Ishikawa (cell line): ENCODE measurements around the gene RNF4.

Source experiments
- CEBPB ChIP-seq: IDR thresholded peaks from 2 replicates; pipeline ENCODE4 v1.6.1; 2012
- CREB1 ChIP-seq: IDR thresholded peaks from 2 replicates; pipeline ENCODE4 v1.6.1; 2012; ENCODE audit warnings: low read depth
- EGR1 ChIP-seq: IDR thresholded peaks from 2 replicates; pipeline ENCODE4 v1.6.1; 2012
- EP300 ChIP-seq: IDR thresholded peaks from 2 replicates; pipeline ENCODE4 v1.6.1; 2012; ENCODE audit warnings: borderline replicate concordance
- FOXM1 ChIP-seq: IDR thresholded peaks from 2 replicates; pipeline ENCODE4 v1.6.1; 2012; ENCODE audit warnings: low read depth, borderline replicate concordance
- MAX ChIP-seq: IDR thresholded peaks from 2 replicates; pipeline ENCODE4 v1.6.1; 2012
- NFIC ChIP-seq: IDR thresholded peaks from 2 replicates; pipeline ENCODE4 v1.6.1; 2012
- RAD21 ChIP-seq: IDR thresholded peaks from 2 replicates; pipeline ENCODE4 v1.6.1; 2012; ENCODE audit warnings: low read depth
- TAF1 ChIP-seq: IDR thresholded peaks from 2 replicates; pipeline ENCODE4 v1.6.1; 2012; ENCODE audit warnings: low read depth, mild to moderate bottlenecking
- TCF12 ChIP-seq: IDR thresholded peaks from 2 replicates; pipeline ENCODE4 v1.6.1; 2012; ENCODE audit warnings: low read depth
- TEAD4 ChIP-seq: IDR thresholded peaks from 2 replicates; pipeline ENCODE4 v1.6.1; 2012
- USF1 ChIP-seq: IDR thresholded peaks from 2 replicates; pipeline ENCODE4 v1.6.1; 2012
- YY1 ChIP-seq: IDR thresholded peaks from 2 replicates; pipeline ENCODE4 v1.6.1; 2012; ENCODE audit warnings: low read depth
- ZBTB7A ChIP-seq: IDR thresholded peaks from 2 replicates; pipeline ENCODE4 v1.6.1; 2012; ENCODE audit warnings: low read depth
- TF ChIP-seq, protein P1 (sequence below): IDR thresholded peaks from 2 replicates; pipeline ENCODE4 v1.6.1; 2012; ENCODE audit warnings: low read depth, mild to moderate bottlenecking

RNF4 gene

DNA sequence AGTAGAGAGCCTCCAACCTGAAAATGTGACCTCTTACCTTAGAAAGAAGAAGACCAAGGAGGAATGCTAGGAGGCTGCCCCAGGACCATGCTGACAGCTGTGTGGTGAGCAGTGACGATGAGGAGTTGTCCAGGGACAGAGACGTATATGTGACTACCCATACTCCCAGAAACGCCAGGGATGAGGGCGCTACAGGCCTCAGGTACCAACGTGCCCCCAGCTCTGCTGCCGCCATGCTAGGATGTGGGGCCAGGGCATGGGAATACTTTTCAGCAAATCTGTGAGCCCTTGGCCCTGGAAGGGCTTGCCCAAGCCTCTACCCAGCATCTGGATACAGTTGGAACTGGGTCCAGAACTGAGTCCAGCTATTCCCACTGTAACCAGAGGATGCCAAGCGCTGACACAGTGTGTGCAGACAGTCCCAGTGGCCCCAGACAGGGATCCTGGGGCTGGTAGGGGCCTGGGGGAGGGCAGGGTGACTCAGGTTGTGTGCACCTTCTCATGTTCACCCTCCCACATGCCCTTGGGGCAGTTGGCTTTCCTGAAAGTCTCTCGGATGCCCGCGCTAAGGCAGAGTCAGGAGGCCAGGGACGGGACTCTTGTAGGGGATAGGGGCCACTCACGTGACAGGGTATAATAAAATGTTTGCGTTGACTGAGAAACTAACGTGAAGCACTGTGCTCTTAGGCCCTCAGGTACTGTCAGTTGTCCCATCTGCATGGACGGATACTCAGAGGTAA lies 43.7 kb downstream of the RNF4 start:
- TF ChIP-seq ZBTB7A (no peak), FOXM1 (no peak)

DNA sequence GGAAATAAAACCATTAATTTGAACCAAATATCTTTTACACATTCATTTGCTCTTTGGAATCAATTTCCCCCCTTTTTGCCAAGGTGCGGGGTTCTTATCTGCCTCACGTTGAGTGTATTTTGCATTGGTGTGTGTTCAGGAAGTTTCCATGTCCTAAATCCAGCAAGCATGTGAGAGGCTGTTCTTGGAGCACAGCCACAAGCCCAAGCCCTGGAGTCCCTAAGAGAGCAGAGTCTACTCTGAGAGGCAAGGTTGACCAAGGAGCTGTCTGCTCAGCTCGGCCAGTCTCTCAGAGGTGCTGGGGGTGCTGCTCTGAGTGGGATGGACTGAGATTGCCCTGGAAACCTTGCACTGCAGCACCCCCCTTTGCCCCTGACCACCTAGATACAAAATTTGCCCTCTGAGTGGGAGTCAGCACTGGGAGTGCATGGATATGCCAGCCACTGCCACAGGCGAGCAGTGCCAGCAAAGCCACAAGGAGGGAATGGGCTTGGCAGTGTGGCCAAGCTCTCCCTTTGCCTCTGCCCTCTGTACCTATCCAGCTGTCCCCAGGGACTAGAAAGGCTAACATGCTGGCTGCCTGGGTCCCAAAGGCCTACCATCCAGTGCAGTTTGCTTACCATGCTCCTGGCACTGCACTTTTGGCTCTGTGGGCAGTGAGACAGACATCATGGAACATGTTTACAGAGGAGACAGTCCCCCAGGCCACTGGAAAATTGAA lies 47.1 kb downstream of the RNF4 start:
- no peak for TF ChIP-seq FOXM1
- no peak for TF ChIP-seq EGR1
- no peak for TF ChIP-seq TEAD4
- no peak for TF ChIP-seq MAX
- no peak for TF ChIP-seq ZBTB7A
- TF ChIP-seq TCF12, result no peak
- TF ChIP-seq, protein P1, sequence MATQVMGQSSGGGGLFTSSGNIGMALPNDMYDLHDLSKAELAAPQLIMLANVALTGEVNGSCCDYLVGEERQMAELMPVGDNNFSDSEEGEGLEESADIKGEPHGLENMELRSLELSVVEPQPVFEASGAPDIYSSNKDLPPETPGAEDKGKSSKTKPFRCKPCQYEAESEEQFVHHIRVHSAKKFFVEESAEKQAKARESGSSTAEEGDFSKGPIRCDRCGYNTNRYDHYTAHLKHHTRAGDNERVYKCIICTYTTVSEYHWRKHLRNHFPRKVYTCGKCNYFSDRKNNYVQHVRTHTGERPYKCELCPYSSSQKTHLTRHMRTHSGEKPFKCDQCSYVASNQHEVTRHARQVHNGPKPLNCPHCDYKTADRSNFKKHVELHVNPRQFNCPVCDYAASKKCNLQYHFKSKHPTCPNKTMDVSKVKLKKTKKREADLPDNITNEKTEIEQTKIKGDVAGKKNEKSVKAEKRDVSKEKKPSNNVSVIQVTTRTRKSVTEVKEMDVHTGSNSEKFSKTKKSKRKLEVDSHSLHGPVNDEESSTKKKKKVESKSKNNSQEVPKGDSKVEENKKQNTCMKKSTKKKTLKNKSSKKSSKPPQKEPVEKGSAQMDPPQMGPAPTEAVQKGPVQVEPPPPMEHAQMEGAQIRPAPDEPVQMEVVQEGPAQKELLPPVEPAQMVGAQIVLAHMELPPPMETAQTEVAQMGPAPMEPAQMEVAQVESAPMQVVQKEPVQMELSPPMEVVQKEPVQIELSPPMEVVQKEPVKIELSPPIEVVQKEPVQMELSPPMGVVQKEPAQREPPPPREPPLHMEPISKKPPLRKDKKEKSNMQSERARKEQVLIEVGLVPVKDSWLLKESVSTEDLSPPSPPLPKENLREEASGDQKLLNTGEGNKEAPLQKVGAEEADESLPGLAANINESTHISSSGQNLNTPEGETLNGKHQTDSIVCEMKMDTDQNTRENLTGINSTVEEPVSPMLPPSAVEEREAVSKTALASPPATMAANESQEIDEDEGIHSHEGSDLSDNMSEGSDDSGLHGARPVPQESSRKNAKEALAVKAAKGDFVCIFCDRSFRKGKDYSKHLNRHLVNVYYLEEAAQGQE, result no peak
- no peak for TF ChIP-seq YY1
- TF ChIP-seq RAD21, result no peak
- TF ChIP-seq TAF1, result no peak
- no peak for TF ChIP-seq CEBPB
- no peak for TF ChIP-seq EP300
- TF ChIP-seq CREB1, result no peak
- TF ChIP-seq USF1, result no peak
- TF ChIP-seq NFIC, result no peak

DNA sequence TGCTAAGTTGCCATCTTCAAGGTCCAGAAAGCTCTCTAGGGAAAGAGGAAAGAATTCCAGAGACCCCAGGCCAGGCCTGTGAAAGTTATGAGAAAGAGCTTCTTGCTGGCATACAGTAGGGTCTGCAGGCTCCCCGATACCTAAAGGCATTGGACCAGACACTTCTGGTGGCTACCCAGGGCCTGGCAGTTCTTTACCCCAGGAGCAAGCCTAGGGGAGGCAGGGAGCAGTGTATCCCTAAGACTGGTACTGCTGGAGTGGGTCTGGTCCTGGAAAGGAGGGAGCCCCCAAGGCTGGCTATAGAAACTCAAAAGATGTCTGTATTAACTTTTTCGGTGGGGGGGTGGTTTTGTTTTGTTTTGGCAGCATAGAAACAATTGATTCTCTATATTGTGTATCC lies 47.7 kb downstream of the RNF4 start:
- TF ChIP-seq, protein P1, result no peak
- no peak for TF ChIP-seq TEAD4
- no peak for TF ChIP-seq USF1
- no peak for TF ChIP-seq NFIC
- TF ChIP-seq RAD21, result no peak
- no peak for TF ChIP-seq TCF12
- TF ChIP-seq YY1, result no peak
- no peak for TF ChIP-seq CEBPB
- TF ChIP-seq FOXM1, result no peak
- no peak for TF ChIP-seq MAX
- no peak for TF ChIP-seq EP300
- no peak for TF ChIP-seq ZBTB7A
- TF ChIP-seq TAF1, result no peak
- TF ChIP-seq CREB1, result no peak
- TF ChIP-seq EGR1, result no peak

DNA sequence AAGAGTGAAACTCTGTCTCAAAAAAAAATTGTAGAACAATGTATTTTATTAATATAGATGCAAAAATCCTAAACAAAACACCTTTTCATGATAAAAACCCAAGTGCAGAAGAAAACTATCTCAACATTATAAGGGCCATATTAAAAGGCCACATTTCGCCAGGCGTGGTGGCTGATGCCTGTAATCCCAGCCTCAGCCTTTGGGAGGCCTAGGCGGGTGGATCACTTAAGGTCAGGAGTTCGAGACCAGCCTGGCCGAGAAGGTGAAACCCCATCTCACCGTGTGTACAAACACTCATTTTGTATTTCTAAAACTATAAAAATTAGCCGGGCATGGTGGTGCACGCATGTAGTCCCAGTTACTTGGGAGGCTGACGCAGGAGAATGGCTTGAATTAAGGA lies 57.7 kb downstream of the RNF4 start:
- TF ChIP-seq RAD21 (no peak), TAF1 (no peak), MAX (no peak), CEBPB (no peak), TEAD4 (no peak), ZBTB7A (no peak), USF1 (no peak), YY1 (no peak), TCF12 (no peak), FOXM1 (no peak), NFIC (no peak), EGR1 (no peak), CREB1 (no peak), EP300 (no peak)
- TF ChIP-seq, protein P1, result no peak
